ENCODE measurements around the gene PITRM1.
"Not testable (repeated sequence)": the region's sequence is repeated elsewhere in the genome, so short reads cannot be mapped to it uniquely, and the experiment has no call there.

Gene PITRM1

GRCh38 chr10:3115685-3116084 is 56.9 kb downstream of the PITRM1 start:
- Histone ChIP-seq H3K4me3 (ENCODE audit: low read depth in 1 of 2, low read length in 2 of 2) (no peak overlapping the region), H3K27me3 (ENCODE audit: low read depth, low read length) (no peaks in the 10 kb centered on the region), H3K9me3 (ENCODE audit: control insufficient read depth in 1 of 2, low read length in 2 of 2) (no peaks in the 10 kb centered on the region), H3K4me1 (ENCODE audit: control insufficient read depth in 1 of 2, insufficient read depth in 2 of 2, low read length in 2 of 2) (no peaks in the 10 kb centered on the region), H3K36me3 (ENCODE audit: control insufficient read depth in 1 of 2, insufficient read depth in 2 of 2, low read length in 2 of 2) (peaks cover 13 to 50% of the 10 kb centered on the region in 2 donors), H3K27ac (ENCODE audit: low read length) (no peak overlapping the region)

- Histone ChIP-seq H3K27me3 (ENCODE audit: low read depth, low read length) (no peaks in the 10 kb centered on the region), H3K27ac (ENCODE audit: low read length) (no peak overlapping the region), H3K4me3 (ENCODE audit: low read depth in 1 of 2, low read length in 2 of 2) (no peak overlapping the region), H3K9me3 (ENCODE audit: control insufficient read depth in 1 of 2, low read length in 2 of 2) (no peaks in the 10 kb centered on the region), H3K36me3 (ENCODE audit: control insufficient read depth in 1 of 2, insufficient read depth in 2 of 2, low read length in 2 of 2) (peaks cover 21 to 49% of the 10 kb centered on the region in 2 donors), H3K4me1 (ENCODE audit: control insufficient read depth in 1 of 2, insufficient read depth in 2 of 2, low read length in 2 of 2) (no peaks in the 10 kb centered on the region)
Measured at GRCh38 chr10:3113343-3113720, 59.2 kb downstream of the PITRM1 start.

GRCh38 chr10:3111621-3112163 is 60.9 kb downstream of the PITRM1 start:
- Histone ChIP-seq H3K4me1 (ENCODE audit: control insufficient read depth in 1 of 2, insufficient read depth in 2 of 2, low read length in 2 of 2) (no peaks in the 10 kb centered on the region), H3K27me3 (ENCODE audit: low read depth, low read length) (no peaks in the 10 kb centered on the region), H3K27ac (ENCODE audit: low read length) (no peak overlapping the region), H3K9me3 (ENCODE audit: control insufficient read depth in 1 of 2, low read length in 2 of 2) (no peaks in the 10 kb centered on the region), H3K36me3 (ENCODE audit: control insufficient read depth in 1 of 2, insufficient read depth in 2 of 2, low read length in 2 of 2) (peaks cover 21 to 42% of the 10 kb centered on the region in 2 donors), H3K4me3 (ENCODE audit: low read depth in 1 of 2, low read length in 2 of 2) (no peak overlapping the region)

GRCh38 chr10:3110782-3111620 is 61.6 kb downstream of the PITRM1 start:
- Histone ChIP-seq H3K36me3 (ENCODE audit: control insufficient read depth in 1 of 2, insufficient read depth in 2 of 2, low read length in 2 of 2) (peaks cover 16 to 36% of the 10 kb centered on the region in 2 donors), H3K9me3 (ENCODE audit: control insufficient read depth in 1 of 2, low read length in 2 of 2) (no peaks in the 10 kb centered on the region), H3K4me3 (ENCODE audit: low read depth in 1 of 2, low read length in 2 of 2) (no peak overlapping the region), H3K27me3 (ENCODE audit: low read depth, low read length) (no peaks in the 10 kb centered on the region), H3K4me1 (ENCODE audit: control insufficient read depth in 1 of 2, insufficient read depth in 2 of 2, low read length in 2 of 2) (no peaks in the 10 kb centered on the region), H3K27ac (ENCODE audit: low read length) (no peak overlapping the region)

GRCh38 chr10:3109633-3110032 is 62.9 kb downstream of the PITRM1 start:
- Histone ChIP-seq H3K36me3 (ENCODE audit: control insufficient read depth in 1 of 2, insufficient read depth in 2 of 2, low read length in 2 of 2) (peaks cover 20 to 31% of the 10 kb centered on the region in 2 donors), H3K27me3 (ENCODE audit: low read depth, low read length) (no peaks in the 10 kb centered on the region), H3K4me1 (ENCODE audit: control insufficient read depth in 1 of 2, insufficient read depth in 2 of 2, low read length in 2 of 2) (no peaks in the 10 kb centered on the region), H3K9me3 (ENCODE audit: control insufficient read depth in 1 of 2, low read length in 2 of 2) (no peaks in the 10 kb centered on the region), H3K4me3 (ENCODE audit: low read depth in 1 of 2, low read length in 2 of 2) (no peak overlapping the region), H3K27ac (ENCODE audit: low read length) (no peak overlapping the region)

- Histone ChIP-seq H3K4me1 (ENCODE audit: control insufficient read depth in 1 of 2, insufficient read depth in 2 of 2, low read length in 2 of 2) (no peaks in the 10 kb centered on the region), H3K36me3 (ENCODE audit: control insufficient read depth in 1 of 2, insufficient read depth in 2 of 2, low read length in 2 of 2) (peaks cover 20 to 31% of the 10 kb centered on the region in 2 donors), H3K27ac (ENCODE audit: low read length) (no peak overlapping the region), H3K9me3 (ENCODE audit: control insufficient read depth in 1 of 2, low read length in 2 of 2) (no peaks in the 10 kb centered on the region), H3K27me3 (ENCODE audit: low read depth, low read length) (no peaks in the 10 kb centered on the region), H3K4me3 (ENCODE audit: low read depth in 1 of 2, low read length in 2 of 2) (no peak overlapping the region)
Measured at GRCh38 chr10:3109196-3109595, 63.4 kb downstream of the PITRM1 start.

GRCh38 chr10:3108575-3109105 is 63.9 kb downstream of the PITRM1 start:
- peaks cover 18 to 31% of the 10 kb centered on the region in 2 donors for H3K36me3 ChIP-seq (ENCODE audit: control insufficient read depth in 1 of 2, insufficient read depth in 2 of 2, low read length in 2 of 2)
- no peaks in the 10 kb centered on the region for H3K27me3 ChIP-seq (ENCODE audit: low read depth, low read length)
- no peaks in the 10 kb centered on the region for H3K9me3 ChIP-seq (ENCODE audit: control insufficient read depth in 1 of 2, low read length in 2 of 2)
- no peak overlapping the region for H3K27ac ChIP-seq (ENCODE audit: low read length)
- no peaks in the 10 kb centered on the region for H3K4me1 ChIP-seq (ENCODE audit: control insufficient read depth in 1 of 2, insufficient read depth in 2 of 2, low read length in 2 of 2)
- H3K4me3 ChIP-seq (ENCODE audit: low read depth in 1 of 2, low read length in 2 of 2), result no peak overlapping the region

GRCh38 chr10:3108033-3108432 is 64.5 kb downstream of the PITRM1 start:
- Histone ChIP-seq H3K4me3 (ENCODE audit: low read depth in 1 of 2, low read length in 2 of 2) (no peak overlapping the region), H3K4me1 (ENCODE audit: control insufficient read depth in 1 of 2, insufficient read depth in 2 of 2, low read length in 2 of 2) (no peaks in the 10 kb centered on the region), H3K36me3 (ENCODE audit: control insufficient read depth in 1 of 2, insufficient read depth in 2 of 2, low read length in 2 of 2) (peaks cover 16 to 27% of the 10 kb centered on the region in 2 donors), H3K27me3 (ENCODE audit: low read depth, low read length) (no peaks in the 10 kb centered on the region), H3K9me3 (ENCODE audit: control insufficient read depth in 1 of 2, low read length in 2 of 2) (no peaks in the 10 kb centered on the region), H3K27ac (ENCODE audit: low read length) (no peak overlapping the region)

- Histone ChIP-seq H3K27me3 (ENCODE audit: low read depth, low read length) (no peaks in the 10 kb centered on the region), H3K4me3 (ENCODE audit: low read depth in 1 of 2, low read length in 2 of 2) (no peak overlapping the region), H3K27ac (ENCODE audit: low read length) (peak overlapping the region; percentile 27), H3K36me3 (ENCODE audit: control insufficient read depth in 1 of 2, insufficient read depth in 2 of 2, low read length in 2 of 2) (peaks cover 16 to 25% of the 10 kb centered on the region in 2 donors), H3K9me3 (ENCODE audit: control insufficient read depth in 1 of 2, low read length in 2 of 2) (no peaks in the 10 kb centered on the region), H3K4me1 (ENCODE audit: control insufficient read depth in 1 of 2, insufficient read depth in 2 of 2, low read length in 2 of 2) (no peaks in the 10 kb centered on the region)
Measured at GRCh38 chr10:3107426-3107961, 65.1 kb downstream of the PITRM1 start.

- no peaks in the 10 kb centered on the region for H3K4me1 ChIP-seq (ENCODE audit: control insufficient read depth in 1 of 2, insufficient read depth in 2 of 2, low read length in 2 of 2)
- no peak overlapping the region for H3K4me3 ChIP-seq (ENCODE audit: low read depth in 1 of 2, low read length in 2 of 2)
- H3K27ac ChIP-seq (ENCODE audit: low read length), result peak overlapping the region; percentile 27
Measured at GRCh38 chr10:3106928-3107425, 65.6 kb downstream of the PITRM1 start.

GRCh38 chr10:3106328-3106727 is 66.3 kb downstream of the PITRM1 start:
- H3K27me3 ChIP-seq (ENCODE audit: low read depth, low read length); H3K4me3 ChIP-seq (ENCODE audit: low read depth in 1 of 2, low read length in 2 of 2); H3K9me3 ChIP-seq (ENCODE audit: control insufficient read depth in 1 of 2, low read length in 2 of 2); H3K27ac ChIP-seq (ENCODE audit: low read length); H3K4me1 ChIP-seq (ENCODE audit: control insufficient read depth in 1 of 2, insufficient read depth in 2 of 2, low read length in 2 of 2): not testable (repeated sequence)
- peaks cover 13 to 22% of the 10 kb centered on the region in 2 donors for H3K36me3 ChIP-seq (ENCODE audit: control insufficient read depth in 1 of 2, insufficient read depth in 2 of 2, low read length in 2 of 2)

More at GRCh38 chr10:3106928-3107425, 65.6 kb downstream of the PITRM1 start:
- Histone ChIP-seq H3K27me3 (ENCODE audit: low read depth, low read length) (no peaks in the 10 kb centered on the region), H3K9me3 (ENCODE audit: control insufficient read depth in 1 of 2, low read length in 2 of 2) (no peaks in the 10 kb centered on the region), H3K36me3 (ENCODE audit: control insufficient read depth in 1 of 2, insufficient read depth in 2 of 2, low read length in 2 of 2) (peaks cover 14 to 22% of the 10 kb centered on the region in 2 donors)
